ENCODE measurements around the gene DGKZ.
"Not testable (repeated sequence)": the region's sequence is repeated elsewhere in the genome, so short reads cannot be mapped to it uniquely, and the experiment has no call there.

DGKZ gene, protein sequence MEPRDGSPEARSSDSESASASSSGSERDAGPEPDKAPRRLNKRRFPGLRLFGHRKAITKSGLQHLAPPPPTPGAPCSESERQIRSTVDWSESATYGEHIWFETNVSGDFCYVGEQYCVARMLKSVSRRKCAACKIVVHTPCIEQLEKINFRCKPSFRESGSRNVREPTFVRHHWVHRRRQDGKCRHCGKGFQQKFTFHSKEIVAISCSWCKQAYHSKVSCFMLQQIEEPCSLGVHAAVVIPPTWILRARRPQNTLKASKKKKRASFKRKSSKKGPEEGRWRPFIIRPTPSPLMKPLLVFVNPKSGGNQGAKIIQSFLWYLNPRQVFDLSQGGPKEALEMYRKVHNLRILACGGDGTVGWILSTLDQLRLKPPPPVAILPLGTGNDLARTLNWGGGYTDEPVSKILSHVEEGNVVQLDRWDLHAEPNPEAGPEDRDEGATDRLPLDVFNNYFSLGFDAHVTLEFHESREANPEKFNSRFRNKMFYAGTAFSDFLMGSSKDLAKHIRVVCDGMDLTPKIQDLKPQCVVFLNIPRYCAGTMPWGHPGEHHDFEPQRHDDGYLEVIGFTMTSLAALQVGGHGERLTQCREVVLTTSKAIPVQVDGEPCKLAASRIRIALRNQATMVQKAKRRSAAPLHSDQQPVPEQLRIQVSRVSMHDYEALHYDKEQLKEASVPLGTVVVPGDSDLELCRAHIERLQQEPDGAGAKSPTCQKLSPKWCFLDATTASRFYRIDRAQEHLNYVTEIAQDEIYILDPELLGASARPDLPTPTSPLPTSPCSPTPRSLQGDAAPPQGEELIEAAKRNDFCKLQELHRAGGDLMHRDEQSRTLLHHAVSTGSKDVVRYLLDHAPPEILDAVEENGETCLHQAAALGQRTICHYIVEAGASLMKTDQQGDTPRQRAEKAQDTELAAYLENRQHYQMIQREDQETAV

DNA sequence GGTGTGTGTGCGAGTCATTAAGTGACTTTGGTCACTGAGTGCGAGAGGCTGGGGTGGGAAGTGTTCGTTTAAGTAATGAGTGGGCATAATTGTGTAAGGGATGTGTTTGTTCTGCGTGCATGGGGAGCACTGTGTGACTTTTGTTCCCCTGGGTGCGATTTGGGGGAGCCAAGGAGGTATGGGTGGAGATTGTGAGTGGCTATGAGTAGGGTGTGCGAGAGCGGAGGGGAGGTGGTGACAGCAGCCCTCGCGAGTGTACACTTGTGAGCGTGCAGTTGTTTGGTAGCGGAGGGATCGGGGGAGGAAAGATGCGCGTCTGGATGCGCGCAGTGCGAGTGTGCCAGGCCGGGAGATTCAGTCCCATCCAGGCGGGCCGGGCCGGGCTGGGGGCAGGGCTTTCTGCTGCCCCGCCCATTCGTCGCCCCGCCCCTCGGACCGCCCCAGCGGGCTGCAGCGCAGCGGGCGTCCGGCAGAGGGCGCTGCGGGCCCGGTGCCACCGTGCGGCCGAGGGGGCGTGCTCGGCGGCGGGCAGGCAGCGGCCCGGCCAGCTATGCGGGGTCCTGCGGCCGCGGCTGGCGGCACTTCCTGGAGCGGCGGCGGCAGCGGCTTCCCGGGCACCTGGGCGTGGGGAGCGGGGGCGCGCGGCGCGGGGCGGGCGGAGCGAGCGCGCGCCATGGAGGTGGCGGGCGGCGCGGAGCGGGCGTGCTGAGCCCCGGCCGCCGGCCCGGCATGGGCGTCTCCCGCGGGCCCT is at the start of gene DGKZ:
Gene DGKZ, plus strand, starts transcription at position 578 of the 751 bp plus-strand sequence. CDS start 197 bp downstream, outside the sequence.
- TF ChIP-seq ZNF274 (IDR thresholded peaks at IDR 0.05; ENCODE audit: low read depth, low read length), result no peak
- H3K4me3 ChIP-seq (ENCODE audit: low read length), result peak within 1 kb of the TSS; percentile 85

- H3K4me3 ChIP-seq (ENCODE audit: low read length), result no peak overlapping the region
Measured at GRCh38 chr11:46298699-46299433, 48.4 kb upstream of the DGKZ start.

DNA sequence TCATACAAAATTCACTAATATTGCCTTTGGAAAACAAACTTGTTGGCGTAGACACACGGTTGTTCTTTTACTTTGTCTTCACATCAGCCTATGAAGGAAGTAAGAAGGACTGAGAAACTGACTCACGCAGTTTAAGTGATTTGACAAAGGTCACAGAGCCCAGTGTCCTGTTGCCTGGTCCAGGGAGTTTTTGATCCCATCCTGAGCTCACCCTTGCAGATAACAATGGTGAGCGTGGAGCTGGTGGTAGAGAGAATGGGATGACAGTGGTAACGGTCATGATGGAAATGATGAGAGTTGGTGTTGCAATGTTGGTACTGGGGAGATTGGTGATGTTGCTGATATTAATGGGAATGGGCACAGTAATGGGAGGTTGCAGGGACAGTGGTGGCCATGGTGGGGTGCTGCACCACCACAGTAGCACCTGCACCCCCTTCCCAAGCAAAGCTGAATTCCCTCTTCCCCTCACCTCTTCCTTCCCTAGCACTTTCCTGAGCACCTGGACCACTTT is 47.8 kb upstream of the DGKZ start:
- no peak for TF ChIP-seq ZNF274 (IDR thresholded peaks at IDR 0.05; ENCODE audit: low read depth, low read length)
- H3K4me3 ChIP-seq (ENCODE audit: low read length), result no peak overlapping the region

More at GRCh38 chr11:46298699-46299433, 48.4 kb upstream of the DGKZ start:
- TF ChIP-seq ZNF274 (IDR thresholded peaks at IDR 0.05; ENCODE audit: low read depth, low read length), result no peak

- TF ChIP-seq ZNF274 (IDR thresholded peaks at IDR 0.05; ENCODE audit: low read depth, low read length), result no peak
Measured at GRCh38 chr11:46300270-46300669, 47.0 kb upstream of the DGKZ start.

DNA sequence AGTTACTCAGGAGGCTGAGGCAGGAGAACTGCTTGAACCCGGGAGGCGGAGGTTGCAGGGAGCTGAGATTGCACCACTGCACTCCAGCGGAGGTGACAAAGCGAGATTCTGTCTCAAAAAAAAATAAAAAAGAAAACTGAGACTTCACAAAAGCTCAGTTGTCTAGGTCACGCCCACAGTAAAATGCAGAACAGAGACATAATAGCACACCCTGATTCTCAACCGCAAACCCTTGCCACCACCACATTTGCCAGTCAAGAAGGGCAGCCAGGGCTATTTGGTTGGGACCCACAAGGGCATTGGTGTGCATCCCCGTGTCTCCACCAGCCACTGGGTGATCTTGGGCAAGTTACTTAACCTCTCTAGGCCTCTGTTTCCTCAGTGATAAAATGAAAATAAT is 44.4 kb upstream of the DGKZ start:
- no peak for TF ChIP-seq ZNF274 (IDR thresholded peaks at IDR 0.05; ENCODE audit: low read depth, low read length)
- no peak overlapping the region for H3K4me3 ChIP-seq (ENCODE audit: low read length)

More at GRCh38 chr11:46300270-46300669, 47.0 kb upstream of the DGKZ start:
- no peak overlapping the region for H3K4me3 ChIP-seq (ENCODE audit: low read length)

- not testable (repeated sequence) for H3K4me3 ChIP-seq (ENCODE audit: low read length)
Measured at GRCh38 chr11:46304036-46304435, 43.2 kb upstream of the DGKZ start.

DNA sequence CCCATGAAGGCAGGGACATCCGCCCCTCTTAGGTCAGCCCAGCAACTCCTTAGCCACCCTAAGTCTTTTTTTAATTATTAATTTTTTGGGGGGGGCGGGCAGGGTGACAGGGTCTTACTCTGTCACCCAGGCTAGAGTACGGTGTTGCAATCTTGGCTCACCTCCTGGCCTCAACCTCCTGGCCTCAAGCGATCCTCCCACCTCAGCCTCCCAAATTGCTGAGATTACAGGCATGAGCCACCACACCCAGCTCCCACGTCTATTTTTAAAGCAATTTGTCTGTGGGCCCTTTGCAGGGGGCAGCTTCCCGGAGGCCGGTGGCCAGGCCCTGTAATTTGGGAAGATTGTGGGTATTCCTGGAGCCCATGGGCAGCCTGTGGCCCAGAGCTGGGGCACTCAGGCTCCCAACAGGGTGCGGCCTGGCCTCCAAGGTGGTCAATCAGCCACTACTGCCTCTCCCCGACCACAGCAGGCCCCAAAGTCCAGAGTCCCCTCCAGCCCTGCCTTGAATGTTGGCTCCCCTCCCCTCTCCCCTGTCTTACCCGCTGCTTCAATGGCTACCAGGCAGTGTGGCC is 42.6 kb upstream of the DGKZ start:
- H3K4me3 ChIP-seq (ENCODE audit: low read length), result no peak overlapping the region
- TF ChIP-seq ZNF274 (IDR thresholded peaks at IDR 0.05; ENCODE audit: low read depth, low read length), result no peak

DNA sequence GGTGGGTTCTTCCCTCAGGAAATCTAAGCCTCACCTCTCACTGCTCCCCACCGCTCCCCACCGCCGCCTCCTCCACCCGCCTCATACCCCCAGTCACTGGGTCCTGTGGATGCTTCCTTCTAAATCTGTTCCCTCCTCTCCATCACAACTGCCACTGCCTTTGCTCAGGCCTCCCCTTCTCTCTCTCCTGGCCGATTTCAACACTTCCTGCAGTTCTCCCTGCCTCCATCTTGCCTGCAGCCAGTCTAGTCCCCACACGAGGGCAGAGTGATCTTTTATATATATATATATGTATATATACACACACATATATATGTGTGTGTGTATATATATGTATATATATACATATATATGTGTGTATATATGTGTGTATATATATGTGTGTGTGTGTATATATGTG is 42.0 kb upstream of the DGKZ start:
- no peak for TF ChIP-seq ZNF274 (IDR thresholded peaks at IDR 0.05; ENCODE audit: low read depth, low read length)
- H3K4me3 ChIP-seq (ENCODE audit: low read length), result no peak overlapping the region

DNA sequence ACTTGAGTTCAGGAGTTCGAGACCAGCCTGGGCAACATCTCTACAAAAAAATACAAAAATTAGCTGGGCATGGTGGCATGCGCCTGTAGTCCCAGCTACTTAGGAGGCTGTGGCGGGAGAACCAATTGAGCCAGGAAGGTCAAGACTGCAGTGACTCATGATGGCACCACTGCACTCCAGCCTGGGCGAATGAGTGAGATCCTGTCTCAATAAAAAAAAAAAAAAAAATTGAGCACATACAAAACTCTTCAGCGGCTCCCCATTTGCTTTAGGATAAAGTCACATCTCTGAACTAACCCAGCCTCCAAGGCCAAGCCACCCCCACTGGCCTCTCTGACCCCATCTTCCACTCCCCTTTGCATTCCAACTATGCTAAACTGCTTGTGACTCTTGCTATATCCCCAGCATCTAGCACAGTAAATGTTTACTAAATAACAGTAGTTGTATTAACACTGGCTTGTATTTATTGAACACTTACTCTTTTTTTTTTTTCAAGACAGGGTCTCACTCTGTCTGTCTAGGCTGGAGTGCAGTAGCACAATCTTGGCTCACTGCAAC is 40.9 kb upstream of the DGKZ start:
- no peak for TF ChIP-seq ZNF274 (IDR thresholded peaks at IDR 0.05; ENCODE audit: low read depth, low read length)
- H3K4me3 ChIP-seq (ENCODE audit: low read length), result no peak overlapping the region

DNA sequence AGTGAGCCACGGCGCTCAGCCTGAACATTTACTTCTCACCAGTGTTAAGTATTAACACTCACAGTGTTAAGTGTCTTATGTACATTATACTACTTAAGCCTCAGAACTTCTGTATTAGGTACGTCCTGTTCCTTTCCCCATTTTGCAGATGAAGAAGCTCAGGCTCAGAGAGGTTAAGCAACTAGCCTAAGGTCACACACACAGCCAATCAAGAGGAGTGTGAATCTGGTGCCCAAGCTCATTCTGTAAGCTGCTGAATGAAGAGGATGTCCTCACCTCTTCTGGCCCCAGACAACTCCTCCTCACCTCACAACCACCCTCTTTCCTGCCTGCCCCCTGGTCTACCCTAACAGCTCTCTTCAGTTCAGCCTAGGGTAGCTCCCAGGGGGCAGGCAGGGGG is 39.9 kb upstream of the DGKZ start:
- TF ChIP-seq ZNF274 (IDR thresholded peaks at IDR 0.05; ENCODE audit: low read depth, low read length), result no peak
- no peak overlapping the region for H3K4me3 ChIP-seq (ENCODE audit: low read length)

GRCh38 chr11:46307785-46308341 is 39.4 kb upstream of the DGKZ start:
- no peak for TF ChIP-seq ZNF274 (IDR thresholded peaks at IDR 0.05; ENCODE audit: low read depth, low read length)
- H3K4me3 ChIP-seq (ENCODE audit: low read length), result no peak overlapping the region

DNA sequence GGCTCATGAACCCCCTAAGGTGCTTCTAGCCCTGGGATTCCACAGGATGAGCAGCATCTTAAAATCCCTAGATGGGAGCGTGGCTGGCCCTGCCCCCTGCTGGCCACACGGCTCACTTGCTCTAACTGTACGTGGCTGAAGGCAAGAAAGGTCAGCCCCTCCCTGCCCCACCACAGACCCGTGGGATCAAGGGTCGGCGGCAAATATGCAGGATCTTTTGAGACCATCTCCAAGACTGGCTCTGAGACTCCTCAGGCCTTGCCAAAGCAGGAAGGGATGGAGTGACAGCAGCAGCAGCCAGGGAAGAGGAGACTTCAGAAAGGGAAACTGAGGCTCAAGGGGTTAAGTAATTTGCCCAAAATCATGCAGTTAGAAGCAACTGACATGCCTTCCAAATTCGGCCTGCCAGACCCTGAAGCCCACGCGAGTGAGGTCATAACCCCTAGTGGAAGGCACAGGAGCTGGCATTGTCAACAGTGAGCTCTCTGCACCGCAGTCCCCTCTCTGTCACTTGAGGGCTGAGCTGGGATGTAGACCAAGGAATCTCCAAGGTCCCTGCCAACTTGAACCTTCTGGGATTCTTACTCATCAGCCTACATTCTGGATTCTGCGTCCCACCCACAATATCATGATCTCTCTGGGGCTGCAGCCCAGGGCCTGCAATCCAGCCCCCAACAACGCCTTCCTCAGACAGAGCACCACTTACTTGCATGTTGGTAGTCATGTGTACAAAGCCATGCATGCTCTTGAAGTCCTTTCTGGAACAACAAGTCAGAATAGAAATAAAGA is 38.4 kb upstream of the DGKZ start:
- no peak for TF ChIP-seq ZNF274 (IDR thresholded peaks at IDR 0.05; ENCODE audit: low read depth, low read length)
- no peak overlapping the region for H3K4me3 ChIP-seq (ENCODE audit: low read length)
